A549 (cell line): ENCODE data around the gene SAA2.
"Not testable (repeated sequence)": the region's sequence is repeated elsewhere in the genome, so short reads cannot be mapped to it uniquely, and the experiment has no call there.

Source experiments
- CHD2 ChIP-seq: fragments of 150-350 bp; IDR thresholded peaks from 2 replicates; pipeline ENCODE4 v1.6.1; 2014; ENCODE audit warnings: low read length; ENCODE audit not compliant: partially characterized antibody
- ESRRA ChIP-seq: fragments of 150-350 bp; IDR thresholded peaks from 2 replicates; pipeline ENCODE4 v1.6.1; 2014; ENCODE audit warnings: mild to moderate bottlenecking, low read length, borderline replicate concordance
- POLR2A ChIP-seq: IDR thresholded peaks from 2 replicates; pipeline ENCODE4 v1.6.1; 2012; ENCODE audit warnings: mild to moderate bottlenecking, low read length
- TF ChIP-seq, protein P1 (sequence below): fragments of >200 bp; sonication (Bioruptor Twin); formaldehyde crosslinking; IDR thresholded peaks from 3 replicates; pipeline ENCODE4 v1.5.1; 2016
- TF ChIP-seq, protein P2 (sequence below): IDR thresholded peaks from 2 replicates; pipeline ENCODE4 v1.6.1; 2012

DNA sequence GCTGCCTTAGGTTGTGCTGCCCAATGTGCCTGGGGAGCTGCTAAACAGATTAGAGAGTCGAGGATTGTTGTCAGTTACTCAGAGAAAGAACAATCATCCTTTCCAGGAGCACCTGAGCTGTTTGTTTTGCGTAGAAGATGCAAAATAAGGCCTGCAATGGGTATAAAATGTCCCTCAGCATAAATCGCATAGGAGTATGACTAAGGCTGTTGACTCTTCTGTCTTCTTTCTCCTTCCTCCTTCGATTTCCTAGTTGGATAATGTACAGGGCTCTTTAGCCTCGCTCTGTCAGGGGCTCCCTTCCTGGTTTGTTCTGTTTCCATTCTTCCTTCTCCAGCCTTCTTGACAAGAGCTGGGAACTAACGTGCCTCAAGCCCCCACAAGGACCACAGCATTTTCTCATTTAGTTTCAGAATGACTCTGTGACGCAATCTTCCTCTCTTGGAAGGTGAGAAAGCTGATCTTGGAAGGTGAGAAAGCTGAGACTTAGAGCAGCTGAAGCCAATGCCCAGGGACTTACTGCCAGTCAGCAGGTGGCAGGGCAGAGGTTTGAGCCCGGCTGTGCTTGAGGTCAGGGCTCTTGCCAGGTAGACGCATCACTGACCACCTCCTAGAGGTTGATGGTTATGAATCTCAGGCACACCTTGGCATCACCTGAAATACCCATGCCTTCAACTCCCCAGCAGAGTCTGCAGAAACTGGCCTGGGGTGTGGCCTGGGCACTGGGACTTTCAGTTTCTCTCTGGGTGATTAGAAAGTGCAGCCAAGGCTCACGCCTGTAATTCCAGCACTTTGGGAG is 19.1 kb upstream of the SAA2 start:
- TF ChIP-seq CHD2, POLR2A, ESRRA: not testable (repeated sequence)
- TF ChIP-seq, protein P1, sequence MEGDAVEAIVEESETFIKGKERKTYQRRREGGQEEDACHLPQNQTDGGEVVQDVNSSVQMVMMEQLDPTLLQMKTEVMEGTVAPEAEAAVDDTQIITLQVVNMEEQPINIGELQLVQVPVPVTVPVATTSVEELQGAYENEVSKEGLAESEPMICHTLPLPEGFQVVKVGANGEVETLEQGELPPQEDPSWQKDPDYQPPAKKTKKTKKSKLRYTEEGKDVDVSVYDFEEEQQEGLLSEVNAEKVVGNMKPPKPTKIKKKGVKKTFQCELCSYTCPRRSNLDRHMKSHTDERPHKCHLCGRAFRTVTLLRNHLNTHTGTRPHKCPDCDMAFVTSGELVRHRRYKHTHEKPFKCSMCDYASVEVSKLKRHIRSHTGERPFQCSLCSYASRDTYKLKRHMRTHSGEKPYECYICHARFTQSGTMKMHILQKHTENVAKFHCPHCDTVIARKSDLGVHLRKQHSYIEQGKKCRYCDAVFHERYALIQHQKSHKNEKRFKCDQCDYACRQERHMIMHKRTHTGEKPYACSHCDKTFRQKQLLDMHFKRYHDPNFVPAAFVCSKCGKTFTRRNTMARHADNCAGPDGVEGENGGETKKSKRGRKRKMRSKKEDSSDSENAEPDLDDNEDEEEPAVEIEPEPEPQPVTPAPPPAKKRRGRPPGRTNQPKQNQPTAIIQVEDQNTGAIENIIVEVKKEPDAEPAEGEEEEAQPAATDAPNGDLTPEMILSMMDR = not testable (repeated sequence)
- TF ChIP-seq, protein P2, sequence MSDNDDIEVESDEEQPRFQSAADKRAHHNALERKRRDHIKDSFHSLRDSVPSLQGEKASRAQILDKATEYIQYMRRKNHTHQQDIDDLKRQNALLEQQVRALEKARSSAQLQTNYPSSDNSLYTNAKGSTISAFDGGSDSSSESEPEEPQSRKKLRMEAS = not testable (repeated sequence)
